NCI-H226 (cell line): ENCODE data around the gene NFS1.
"Not testable (repeated sequence)": the region's sequence is repeated elsewhere in the genome, so short reads cannot be mapped to it uniquely, and the experiment has no call there.

ENCODE experiments used
- DNase-seq: peaks from one replicate; pipeline ENCODE4 v3.0.0-alpha.2; 2015

NFS1 gene

GRCh38 chr20:35706591-35707529 is 7.7 kb upstream of the NFS1 start:
- not testable (repeated sequence) for DNase-seq

- DNase-seq: not testable (repeated sequence)
Observed at GRCh38 chr20:35705894-35706293, 6.7 kb upstream of the NFS1 start.

- no peak for DNase-seq
Observed at GRCh38 chr20:35704514-35705261, 5.5 kb upstream of the NFS1 start.

DNA sequence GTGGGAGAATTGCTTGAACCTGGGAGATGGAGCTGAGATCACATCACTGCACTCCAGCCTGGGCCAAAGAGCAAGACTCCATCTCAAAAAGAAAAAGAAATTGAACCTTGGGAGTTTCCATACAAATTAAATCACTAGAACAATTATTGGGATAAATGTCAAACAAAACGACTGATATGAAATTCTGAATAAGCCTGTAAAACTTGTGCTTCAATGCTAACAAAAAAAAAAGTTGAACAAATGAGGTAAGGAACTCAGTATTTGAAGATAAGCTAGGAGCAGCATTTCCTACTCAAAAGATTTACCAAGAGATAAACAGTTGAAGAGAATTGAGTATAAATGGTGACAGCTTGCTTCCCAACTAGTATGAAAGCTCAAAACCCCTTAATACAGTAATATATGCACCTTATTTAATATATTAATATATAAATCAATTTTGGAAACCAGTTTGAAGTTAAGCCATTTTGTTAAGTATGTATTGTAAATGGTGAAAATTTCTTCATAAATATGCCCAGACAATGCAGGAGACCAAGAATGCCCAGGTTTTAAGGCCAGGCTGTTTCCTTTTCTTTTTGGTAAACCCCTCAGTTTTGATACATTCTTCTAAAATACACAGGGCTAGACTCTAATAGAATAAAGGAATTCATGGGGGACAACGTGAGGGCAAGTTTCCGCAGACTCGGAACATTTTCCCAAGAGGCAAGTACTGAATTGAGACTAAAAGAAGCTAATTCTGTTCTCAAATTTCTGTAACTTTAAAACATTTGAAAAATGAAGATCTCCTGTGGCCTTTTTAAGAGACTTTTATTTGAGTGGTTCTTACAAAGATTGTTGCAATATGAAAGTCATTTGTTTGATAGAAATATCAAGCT is 3.9 kb upstream of the NFS1 start:
- DNase-seq: no peak

DNA sequence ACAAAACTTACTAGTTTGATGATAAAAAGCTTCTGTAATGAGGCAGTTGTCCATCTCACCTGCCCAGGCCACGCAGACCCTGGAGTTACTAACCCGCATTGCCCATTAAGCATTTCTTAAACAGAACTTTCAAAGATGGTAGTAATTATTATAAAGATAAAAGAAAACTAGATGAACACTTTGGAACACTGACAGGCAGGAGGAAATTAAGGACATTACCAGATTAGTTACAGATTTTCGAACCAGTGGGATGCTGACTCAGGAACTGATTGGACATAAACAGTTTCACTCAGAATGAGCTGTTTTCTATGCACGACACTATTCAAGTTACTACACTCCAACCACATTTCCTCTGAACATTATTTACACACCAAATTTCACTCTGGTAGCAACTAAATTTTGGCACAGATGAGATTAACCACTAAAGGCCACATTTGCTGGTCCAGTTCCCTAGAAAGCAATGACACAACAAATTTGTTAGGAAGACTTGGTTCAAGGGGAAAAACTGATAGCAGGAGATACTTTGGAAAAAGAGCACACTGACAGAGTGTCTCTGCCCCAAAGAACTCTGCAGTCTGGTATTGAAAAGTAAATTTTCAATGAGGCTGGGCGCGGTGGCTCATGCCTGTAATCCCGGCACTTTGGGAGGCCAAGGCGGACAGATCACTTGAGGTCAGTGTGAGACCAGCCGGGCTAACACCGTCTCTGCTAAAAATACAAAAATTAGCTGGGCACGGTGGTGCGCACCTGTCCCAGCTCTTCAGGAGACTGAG is 3.1 kb upstream of the NFS1 start:
- DNase-seq: no peak

DNA sequence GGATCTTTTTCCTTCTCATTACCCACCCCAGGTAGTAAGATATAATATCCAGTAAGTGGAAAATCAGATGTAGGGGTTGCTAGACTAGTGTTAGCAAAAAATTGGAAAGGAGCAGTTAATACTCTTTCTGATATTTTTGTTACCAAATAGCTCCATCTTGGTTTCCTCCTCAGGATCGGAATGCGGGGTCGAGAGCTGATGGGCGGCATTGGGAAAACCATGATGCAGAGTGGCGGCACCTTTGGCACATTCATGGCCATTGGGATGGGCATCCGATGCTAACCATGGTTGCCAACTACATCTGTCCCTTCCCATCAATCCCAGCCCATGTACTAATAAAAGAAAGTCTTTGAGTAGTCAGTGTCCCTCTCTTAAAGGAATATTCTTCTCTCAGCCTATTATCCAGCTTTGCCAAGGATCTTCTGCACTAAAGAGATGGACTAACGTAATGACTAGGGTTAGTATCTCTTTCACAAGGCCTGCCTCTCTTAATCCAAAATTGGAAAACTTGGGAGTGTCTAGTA is 1.5 kb upstream of the NFS1 start:
- no peak for DNase-seq

GRCh38 chr20:35699957-35700624 is 939 bp upstream of the NFS1 start:
- no peak for DNase-seq

- no peak for DNase-seq
Observed at GRCh38 chr20:35698298-35699126, 640 bp downstream of the NFS1 start.

DNA sequence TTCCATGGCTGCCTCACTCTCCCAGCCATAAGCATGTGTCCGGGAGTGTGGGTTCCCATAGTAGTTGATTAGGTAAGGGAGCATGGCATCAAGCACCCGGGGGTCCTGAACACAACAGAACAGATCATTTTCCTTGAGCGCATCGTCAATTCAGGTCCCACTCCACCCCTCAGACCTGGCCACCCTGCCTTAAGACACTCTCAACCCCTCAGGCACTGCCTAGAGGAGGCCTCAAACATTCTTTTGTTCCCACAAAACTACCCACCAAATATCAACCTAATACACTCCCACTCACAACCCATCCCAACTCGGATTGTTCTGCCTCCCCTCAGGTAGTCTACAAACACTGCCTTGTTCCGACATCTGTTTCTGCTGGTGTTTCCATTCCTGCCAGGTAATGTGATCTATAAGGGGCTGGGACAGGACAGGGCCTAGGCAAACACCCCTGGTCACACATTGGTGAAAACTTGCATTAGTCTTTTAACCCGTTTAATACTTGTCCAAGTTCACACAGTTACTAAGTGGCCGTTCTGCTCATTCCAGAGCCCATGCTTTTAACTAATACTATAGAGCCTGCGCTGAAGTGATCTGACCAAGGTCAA is 1.4 kb downstream of the NFS1 start:
- DNase-seq: no peak

- no peak for DNase-seq
Observed at GRCh38 chr20:35695978-35696377, 3.2 kb downstream of the NFS1 start.

GRCh38 chr20:35695245-35695749 is 3.9 kb downstream of the NFS1 start:
- DNase-seq: no peak

GRCh38 chr20:35690265-35690664 is 8.9 kb downstream of the NFS1 start:
- DNase-seq: no peak

DNA sequence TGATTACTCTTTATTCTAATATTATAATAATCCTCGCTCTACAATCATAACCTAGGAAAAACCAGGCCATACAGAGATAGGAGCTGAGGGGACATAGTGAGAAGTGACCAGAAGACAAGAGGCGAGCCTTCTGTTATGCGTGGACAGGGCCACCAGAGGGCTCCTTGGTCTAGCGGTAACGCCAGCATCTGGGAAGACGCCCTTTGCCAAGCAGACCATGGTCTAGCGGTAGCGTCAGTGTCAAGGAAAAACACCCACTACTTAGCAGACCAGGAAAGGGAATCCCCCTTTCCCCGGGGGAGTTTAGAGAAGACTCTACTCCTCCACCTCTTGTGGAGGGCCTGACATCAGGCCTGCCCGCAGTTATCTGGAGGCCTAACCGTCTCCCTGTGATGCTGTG is 12.3 kb downstream of the NFS1 start:
- DNase-seq: not testable (repeated sequence)

- DNase-seq: not testable (repeated sequence)
Observed at GRCh38 chr20:35685368-35685767, 13.8 kb downstream of the NFS1 start.

DNA sequence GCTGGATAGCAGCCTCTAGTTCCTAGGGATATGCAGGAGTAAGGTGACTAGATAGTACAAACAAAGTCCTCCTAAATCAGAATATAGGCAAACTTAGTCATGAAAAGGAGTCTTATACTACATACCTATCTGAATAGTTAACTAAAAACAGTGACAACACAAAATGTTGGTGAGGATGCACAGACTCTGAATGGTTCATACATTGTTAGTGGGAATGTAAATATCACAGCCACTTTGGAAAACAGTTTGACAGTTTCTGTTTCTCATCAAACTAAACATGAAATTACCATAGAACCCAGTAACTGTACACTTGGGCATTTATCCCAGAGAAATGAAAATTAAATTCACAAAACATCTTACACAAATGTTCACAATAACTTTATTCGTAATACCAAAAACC is 17.2 kb downstream of the NFS1 start:
- no peak for DNase-seq

GRCh38 chr20:35680452-35681183 is 18.5 kb downstream of the NFS1 start:
- DNase-seq: no peak

GRCh38 chr20:35674921-35675320 is 24.2 kb downstream of the NFS1 start:
- no peak for DNase-seq

GRCh38 chr20:35673884-35674283 is 25.3 kb downstream of the NFS1 start:
- no peak for DNase-seq

DNA sequence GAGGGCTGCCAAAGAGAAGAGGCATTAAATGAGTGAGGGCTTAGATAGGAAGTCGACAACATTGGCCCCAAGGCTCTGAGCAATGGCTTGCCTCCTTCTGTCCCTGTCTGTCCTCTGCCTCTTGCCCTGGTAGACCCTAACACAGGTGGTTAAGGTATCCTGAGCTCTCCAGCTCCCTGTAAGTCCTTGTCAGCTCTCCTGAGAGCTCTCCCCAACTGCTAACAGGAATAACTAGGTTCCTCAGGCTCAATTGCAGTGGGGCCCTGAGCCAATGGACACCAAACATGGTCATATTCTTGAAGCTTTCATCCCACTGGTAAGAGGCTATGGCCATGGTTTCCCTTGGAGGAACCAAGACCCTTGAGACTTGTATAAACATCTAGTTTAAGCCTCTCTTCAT is 29.5 kb downstream of the NFS1 start:
- no peak for DNase-seq
